Femur (tissue), 1 donor: Measurements from ENCODE around the gene RNF126.
"Not testable (repeated sequence)": the region's sequence is repeated elsewhere in the genome, so short reads cannot be mapped to it uniquely, and the experiment has no call there.

Experiments
- DNase-seq: peaks from one replicate; pipeline ENCODE4 v3.0.0-alpha.2; 2017

Gene RNF126

GRCh38 chr19:609004-609346, 54.0 kb downstream of the RNF126 start:
- peak; percentile 60 for DNase-seq

GRCh38 chr19:608155-609003, 54.6 kb downstream of the RNF126 start:
- DNase-seq: no peak

- DNase-seq: no peak
These were observed 55.5 kb downstream of the RNF126 start for GRCh38 chr19:607301-608154.

DNA sequence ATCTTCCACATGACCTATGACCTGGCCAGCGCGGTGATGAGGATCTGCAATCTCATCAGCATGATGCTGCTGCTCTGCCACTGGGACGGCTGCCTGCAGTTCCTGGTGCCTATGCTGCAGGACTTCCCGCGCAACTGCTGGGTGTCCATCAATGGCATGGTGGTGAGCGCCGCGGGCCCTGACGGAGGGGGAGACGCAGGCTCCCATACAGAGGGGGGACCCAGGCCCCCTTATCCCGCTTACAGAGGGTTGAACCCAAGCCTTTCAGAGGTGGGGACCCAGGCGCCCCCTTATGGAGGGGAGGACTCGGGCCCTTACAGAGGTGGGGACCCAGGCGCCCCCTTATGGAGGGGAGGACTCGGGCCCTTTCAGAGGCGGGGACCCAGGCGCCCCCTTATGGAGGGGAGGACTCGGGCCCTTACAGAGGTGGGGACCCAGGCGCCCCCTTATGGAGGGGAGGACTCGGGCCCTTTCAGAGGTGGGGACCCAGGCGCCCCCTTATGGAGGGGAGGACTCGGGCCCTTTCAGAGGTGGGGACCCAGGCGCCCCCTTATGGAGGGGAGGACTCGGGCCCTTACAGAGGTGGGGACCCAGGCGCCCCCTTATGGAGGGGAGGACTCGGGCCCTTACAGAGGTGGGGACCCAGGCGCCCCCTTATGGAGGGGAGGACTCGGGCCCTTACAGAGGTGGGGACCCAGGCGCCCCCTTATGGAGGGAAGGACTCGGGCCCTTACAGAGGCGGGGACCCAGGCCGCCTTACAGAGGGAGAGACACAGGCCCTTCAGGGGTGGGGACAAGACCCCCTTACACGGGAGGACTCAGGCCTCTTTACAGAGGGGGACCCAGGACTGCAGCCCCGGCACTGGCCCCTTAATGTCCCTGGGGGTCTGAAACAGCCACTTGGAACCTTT, 57.7 kb downstream of the RNF126 start:
- not testable (repeated sequence) for DNase-seq

DNA sequence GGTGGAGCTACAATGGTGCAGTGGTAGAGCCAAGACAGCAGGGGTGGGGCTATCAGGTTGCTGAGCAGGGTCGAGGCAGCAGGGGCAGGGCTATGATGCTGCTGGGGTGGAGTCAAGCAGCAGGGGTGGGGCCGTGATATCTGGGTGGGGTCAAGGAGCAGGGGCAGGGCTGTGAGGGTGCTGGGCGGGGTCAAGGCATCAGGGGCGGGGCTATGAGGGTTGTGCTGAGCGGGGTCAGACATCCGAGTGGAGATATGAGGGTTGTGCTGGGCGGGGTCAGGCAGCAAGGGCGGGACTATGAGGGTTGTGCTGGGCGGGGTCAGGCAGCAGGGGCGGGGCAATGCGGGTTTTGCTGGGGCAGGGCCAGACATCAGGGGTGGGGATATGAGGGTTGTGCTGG, 58.7 kb downstream of the RNF126 start:
- no peak for DNase-seq

GRCh38 chr19:603779-604178, 59.2 kb downstream of the RNF126 start:
- DNase-seq: not testable (repeated sequence)

DNA sequence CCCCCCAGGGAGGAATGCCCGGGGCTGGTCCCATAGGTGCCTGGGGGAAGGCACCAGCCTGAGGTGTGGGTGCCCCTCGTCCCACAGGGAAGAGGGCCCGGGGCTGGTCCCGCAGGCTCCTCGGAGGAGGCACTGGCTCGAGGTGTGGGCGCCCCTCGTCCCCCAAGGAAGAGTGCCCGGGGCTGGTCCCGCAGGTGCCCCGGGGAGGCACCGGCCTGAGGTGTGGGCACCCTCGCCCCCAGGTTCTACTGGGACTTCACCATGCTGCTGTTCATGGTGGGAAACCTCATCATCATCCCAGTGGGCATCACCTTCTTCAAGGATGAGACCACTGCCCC, 59.7 kb downstream of the RNF126 start:
- not testable (repeated sequence) for DNase-seq

DNA sequence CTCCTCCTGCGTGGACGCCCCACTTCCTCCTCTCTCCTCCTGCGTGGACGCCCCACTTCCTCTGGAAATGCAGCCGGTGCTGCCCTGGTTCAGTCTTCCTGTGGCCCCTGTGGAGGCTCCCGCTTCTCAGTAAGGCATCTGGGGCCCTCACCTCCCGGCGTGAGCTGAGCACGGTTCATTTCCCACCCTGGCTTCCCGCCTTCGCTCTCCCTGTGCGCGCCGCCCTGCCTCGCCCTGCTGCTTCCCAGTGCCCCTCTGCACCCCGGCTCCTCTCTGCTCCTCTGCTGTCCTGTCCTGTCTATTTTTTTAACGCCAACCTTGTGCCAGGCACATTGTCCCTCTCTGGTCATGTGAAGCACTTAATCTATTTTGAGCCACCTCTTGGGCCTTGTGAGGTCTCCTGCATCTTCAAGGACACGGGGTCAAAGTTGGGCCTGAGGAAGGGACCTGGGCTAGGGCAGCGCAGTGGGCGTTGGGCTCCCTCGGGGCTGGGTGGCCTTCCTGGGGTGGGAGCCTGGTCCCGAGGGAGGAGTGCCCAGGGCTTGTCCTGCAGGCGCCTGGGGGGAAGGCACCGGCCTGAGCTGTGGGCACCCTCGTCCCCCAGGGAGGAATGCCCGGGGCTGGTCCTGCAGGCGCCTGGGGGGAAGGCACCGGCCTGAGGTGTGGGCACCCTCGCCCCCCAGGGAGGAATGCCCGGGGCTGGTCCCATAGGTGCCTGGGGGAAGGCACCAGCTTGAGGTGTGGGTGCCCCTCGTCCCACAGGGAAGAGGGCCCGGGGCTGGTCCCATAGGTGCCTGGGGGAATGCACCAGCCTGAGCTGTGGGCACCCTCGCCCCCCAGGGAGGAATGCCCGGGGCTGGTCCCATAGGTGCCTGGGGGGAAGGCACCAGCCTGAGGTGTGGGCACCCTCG, 60.4 kb downstream of the RNF126 start:
- DNase-seq: no peak

- no peak for DNase-seq
These were observed 61.2 kb downstream of the RNF126 start for GRCh38 chr19:601790-602189.

DNA sequence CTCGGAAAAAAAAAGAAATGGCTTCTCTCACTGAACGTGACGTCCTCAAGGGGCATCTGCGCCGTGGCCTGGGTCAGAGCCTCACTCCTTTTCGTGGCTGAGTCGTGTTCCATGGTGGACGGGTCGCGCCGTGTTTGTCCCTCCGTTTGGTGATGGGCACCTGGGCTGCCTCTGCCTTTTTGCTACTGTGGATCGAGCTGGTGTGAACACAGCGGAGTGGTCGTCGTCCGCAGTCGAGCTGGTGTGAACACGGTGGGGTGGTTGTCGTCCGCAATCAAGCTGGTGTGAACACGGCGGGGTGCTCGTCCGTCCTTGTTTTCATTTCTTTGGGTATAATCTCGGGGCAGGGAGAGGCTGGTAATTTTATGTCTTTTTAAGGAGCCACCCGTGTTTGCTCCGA, 61.7 kb downstream of the RNF126 start:
- DNase-seq: no peak
